GM19099 (cell line): Measurements from ENCODE around the gene PNN.

ENCODE experiments used
- POLR2A ChIP-seq: IDR thresholded peaks from 3 replicates; pipeline ENCODE4 v1.6.1; 2011; ENCODE audit warnings: low read depth; ENCODE audit not compliant: insufficient read length; ENCODE audit errors: extremely low read depth

The PNN gene

DNA sequence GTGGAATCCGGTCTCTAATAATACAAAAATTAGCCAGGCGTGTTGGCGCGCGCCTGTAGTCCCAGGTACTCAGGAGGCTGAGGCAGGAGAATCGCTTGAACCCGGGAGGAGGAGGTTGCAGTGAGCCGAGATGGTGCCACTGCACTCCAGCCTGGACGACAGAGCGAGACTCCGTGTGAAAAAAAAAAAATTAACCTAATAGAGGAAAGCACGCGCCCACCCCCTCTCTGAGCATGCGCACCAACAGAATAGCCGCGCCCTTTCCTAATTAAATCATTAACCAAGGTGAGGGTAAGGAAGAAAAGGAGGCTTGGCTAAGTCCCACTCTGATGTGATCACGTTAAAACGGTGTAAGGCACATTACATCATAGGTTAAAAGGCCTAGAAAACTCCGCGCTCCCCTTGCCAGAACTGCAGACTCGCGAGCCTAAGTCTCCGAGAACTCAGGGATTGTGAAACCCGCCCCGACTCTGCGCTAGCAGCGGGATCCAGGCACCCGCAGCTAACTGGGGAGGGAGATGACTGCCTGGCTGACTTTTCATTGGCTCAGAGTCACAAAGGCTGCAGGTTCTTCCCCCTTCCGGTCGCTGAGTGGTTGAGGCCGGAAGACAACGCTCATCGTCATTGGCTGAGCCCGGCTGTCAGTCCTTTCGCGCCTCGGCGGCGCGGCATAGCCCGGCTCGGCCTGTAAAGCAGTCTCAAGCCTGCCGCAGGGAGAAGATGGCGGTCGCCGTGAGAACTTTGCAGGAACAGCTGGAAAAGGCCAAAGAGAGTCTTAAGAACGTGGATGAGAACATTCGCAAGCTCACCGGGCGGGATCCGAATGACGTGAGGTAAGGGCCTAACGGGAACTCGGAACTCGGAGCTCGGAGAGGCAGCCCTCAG, at the start of gene PNN:
TSS of gene PNN (plus strand) at position 695 of the 885 bp plus-strand sequence. CDS start at position 721, 26 bp downstream.
- TF ChIP-seq POLR2A, result peak; percentile 94

DNA sequence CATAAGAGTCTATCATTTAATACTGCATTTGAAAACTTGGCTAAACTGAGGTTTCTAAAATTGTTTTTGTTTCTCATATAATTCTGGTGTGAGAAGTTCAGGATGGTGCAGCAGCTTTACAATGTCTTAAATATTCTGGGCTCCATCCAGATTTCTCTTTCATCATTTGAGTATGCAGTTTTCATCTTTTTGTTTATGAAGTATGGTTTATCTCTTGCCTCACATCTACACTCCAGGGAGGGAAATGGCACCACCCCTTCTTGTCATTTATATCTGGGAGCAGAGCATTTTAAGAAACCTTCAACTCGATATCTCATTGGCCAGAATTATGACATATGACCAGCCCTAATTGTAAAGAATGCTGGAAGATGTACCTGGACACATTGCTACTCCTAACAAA, 36.6 kb upstream of the PNN start:
- no peak for TF ChIP-seq POLR2A

DNA sequence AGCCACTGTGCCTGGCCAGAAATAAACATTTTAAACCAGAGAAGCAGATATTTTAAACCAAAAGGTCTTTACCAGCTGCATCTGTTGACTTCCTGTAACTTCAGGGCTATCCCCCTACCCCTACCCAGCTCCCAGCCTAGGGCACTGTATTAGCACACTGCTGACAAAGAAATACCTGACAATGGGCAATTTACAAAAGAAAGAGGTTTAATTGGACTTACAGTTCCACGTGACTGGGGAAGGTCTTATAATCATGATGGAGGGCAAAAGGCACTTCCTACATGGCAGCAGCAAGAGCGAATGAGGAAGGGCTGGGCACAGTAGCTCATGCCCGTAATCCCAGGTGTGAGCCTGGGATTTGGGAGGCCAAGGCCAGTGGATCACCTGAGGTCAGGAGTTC, 34.9 kb upstream of the PNN start:
- TF ChIP-seq POLR2A, result no peak

DNA sequence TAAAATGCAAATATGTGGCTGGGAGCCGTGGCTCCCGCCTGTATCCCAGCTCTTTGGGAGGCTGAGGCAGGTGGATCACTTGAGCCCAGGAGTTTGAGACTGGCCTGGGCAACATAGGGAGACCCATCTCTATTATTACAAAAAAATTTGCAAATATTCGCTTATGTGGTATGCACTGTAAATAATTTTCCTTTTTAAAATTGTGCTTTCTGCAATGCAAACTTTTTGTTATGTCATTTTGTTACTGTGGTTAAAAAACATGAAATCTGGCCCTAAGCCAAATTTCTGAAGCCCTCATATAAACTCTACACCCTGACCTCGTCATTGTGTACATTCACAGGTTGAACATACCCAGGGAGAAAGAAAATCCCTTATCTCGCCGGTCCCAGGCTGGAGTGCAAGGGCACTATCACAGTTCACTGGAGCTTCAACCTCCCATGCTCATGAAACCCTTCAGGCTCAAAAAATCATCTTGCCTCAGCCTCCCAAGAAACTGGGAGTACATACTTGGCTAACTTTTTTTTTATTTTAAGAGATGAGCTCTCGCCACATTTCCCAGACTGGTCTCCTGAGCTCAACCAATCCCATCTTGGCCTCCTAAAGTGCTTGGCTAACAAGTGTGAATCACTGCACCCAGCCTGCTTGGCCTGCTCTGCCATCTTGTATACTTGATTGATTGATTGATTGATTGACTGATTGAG, 29.6 kb upstream of the PNN start:
- TF ChIP-seq POLR2A, result no peak

DNA sequence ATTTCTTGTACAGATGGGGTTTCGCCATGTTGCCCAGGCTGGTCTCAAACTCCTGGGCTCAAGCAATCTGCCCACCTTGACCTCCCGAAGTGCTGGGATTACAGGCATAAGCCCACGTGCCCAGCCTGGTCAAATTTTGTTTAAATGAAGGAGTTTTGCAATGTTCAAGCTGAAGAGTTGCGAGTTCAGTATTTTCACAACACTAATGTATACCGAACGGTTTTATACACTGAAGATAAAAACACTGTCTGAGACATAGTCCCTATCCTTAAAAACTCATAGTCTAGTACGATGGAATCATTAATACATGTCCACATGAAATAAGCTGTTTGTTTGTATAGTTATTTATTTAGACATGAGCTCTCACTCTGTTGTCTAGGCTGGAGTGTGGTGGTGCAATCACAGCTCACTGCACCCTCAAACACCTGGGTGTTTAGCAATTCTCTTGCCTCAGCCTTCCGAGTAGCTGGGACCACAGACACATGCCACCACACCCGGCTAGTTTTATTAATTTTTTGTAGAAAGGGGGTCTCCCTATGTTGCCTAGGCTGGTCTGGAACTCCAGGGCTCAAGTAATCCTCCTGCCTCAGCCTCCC, 20.4 kb upstream of the PNN start:
- TF ChIP-seq POLR2A, result no peak

DNA sequence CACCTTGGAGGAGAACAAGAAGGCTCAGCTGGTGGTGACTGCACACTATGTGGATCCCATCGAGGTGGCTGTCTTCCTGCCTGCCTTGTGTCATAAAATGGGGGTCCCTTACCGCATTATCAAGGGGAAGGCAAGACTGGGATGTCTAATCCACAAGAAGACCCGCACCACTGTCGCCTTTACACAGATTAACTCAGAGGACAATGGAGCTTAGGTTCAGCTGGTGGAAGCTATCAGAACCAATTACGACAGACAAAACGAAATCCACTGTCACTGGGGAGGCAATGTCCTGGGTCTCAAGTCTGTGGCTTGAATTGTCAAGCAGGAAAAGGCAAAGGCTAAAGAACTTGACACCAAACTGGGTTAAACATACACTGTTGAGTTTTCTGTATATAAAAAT, 17.6 kb upstream of the PNN start:
- no peak for TF ChIP-seq POLR2A

DNA sequence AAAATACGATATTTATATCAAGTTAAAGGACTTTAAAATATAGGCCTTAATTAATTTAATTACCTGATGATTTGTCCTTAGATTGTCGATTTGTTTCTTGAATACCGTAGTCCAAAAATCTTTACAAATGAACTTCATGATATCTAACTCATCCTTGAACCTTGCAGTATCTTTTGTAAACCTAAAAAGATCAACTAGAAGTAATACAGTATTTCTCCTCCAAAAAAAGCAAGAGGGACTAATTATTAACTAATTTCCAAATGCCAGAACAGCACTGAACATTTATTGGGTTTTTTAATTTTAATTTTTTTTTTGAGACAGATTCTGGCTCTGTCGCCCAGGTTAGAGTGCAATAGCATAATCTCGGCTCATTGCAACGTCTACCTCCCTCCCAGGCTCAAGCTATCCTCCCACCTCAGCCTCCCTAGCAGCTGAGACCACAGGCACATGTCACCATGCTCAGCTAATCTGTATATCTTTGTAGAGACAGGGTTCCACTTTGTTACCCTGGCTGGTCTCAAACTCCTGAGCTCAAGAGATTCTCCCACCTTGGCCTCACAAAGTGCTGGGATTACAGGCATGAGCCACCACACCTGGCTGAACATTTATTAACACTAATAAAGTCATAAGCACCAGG, 16.7 kb upstream of the PNN start:
- no peak for TF ChIP-seq POLR2A

DNA sequence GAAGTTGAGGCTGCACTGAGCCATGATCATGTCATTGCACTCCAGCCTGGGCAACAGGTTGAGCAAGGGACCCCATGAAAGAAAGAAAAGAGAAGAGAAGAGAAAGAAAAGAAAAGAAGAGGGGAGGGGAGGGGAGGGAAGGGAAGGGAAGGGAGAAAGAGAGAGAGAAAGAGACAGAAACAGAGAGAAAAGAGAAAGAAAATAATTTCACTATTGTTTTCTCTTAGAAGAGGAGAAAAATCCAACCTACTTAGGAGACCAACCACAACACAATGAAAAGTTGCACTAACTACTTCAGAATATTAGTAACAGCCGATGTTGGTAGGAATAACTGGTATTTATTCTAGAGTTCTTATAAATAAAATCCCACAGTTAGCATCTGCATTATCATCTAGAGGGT, 14.6 kb upstream of the PNN start:
- no peak for TF ChIP-seq POLR2A

DNA sequence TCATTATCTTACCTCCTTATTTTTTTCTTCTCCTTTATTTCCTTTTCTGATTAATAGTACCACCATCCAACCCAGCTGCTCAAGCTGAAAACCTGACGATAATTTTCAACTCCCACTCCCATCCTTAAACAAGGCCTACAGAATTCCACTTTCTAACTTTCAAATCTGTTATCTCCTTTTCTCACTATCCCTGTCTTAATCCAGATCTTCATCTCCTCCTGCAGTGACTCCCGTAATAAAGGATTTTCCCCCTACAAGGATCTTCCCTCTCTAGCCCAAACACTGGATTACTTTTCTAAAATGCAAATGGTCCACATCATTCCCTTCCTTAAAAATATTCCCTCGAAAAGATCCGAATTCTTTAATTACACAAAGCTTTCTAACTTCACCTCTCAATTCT, 6.5 kb upstream of the PNN start:
- TF ChIP-seq POLR2A, result no peak

DNA sequence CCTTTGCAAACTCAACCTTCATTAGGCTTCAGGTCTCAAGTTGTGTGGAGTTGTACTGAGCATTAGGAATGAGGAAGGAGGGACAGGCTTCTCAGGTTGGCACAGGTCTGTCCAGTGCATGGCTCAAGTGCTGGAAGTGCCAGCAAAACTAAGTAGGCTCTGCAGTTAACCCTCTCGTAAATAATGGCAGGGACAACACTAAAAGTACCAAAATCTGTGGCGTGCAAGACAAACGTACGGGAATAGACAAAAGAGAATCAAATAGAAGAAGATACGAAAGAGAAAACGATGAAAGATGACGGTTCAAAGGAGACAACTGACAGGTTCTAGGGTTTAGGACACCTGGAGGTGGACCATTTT, 5.5 kb upstream of the PNN start:
- no peak for TF ChIP-seq POLR2A

DNA sequence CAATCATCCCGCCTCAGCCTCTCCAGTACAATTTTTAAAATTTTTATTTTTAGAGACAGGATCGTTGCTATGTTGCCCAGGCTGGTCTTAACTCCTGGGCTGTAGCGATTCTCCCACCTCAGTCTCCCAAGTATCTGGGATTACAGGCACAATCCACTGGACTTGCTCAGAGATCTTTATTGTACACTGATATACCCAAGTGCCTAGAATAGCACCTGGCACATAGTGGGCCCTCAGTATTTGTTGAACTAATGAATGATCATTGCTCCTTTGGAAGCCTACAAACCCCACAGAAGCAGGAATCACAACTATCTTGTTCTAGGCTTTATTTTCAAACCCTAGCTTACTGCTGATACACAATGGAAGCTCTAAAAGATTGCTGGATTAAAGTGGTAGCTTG, 1.9 kb upstream of the PNN start:
- no peak for TF ChIP-seq POLR2A

DNA sequence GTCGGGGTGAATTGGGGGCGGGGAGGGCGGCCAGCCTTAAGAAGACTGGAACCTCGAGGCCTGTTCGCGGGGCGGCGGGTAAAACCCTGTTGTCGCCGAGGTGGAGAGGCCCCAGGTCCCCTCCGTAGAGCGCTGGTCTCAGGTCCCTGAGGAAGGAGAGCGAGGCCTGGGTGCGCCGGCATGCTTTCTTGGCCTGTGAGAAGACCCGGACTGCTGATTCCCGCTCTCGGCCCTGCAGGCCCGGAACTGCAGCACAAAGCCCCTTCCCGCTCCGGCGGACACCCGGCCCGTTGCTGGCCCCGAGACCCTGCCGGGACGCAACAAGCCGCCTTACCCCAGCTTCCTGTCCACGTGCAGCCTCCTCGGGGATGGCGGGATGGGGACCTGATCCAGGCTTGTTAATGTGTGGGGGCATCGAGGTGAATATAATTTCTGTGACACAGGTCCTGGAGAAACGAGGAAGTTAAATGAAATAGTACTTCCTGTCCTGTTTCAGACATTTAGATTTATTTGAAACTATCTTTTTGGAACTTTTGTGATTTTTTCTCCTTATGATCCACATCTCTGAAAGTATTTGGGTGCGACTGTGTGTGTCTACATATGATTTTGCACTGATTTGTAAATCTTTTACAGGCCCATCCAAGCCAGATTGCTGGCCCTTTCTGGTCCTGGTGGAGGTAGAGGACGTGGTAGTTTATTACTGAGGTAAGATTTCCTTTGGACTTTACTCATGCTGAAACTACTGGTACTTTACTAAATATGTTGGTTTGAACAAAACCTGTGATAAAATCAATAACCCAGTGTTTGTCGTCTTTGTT, 600 bp downstream of the PNN start:
- TF ChIP-seq POLR2A, result no peak

DNA sequence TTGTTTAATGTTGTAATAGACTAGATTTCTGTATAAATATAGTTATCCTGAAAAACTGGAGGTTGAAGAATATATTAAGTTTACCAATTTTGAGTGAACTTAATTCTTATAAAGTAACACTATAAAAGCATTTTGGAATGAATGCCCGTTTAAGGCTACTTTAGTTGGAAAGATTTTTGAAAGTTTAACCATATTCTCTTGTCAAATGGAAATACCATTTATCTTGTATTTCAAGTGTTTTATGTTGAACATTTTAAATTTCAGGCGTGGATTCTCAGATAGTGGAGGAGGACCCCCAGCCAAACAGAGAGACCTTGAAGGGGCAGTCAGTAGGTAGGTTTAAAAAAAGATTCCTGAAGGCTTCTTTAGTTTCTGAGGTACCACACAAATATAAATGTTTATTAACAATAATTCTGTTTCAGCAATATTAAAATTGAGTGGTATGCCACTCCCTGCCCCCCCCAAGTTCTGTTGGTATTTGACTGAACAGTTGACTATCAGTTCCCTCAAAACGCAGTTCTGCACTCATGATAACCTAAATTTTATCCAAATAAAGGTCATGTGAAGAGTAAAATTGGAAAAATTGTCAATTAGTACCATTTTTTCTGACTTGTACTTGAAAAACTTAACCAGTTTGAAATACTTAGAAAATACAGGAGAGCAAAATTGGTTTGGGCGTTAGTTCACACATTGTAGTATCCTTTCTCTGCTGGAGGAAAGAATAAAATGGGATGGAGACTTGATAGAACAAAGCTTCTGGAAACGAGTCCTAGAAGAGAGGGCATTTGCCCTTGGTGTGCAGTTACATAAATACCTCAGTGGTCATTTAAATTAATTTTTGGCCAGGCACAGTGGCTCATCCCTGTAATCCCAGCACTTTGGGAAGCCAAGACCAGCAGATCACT, 1.5 kb downstream of the PNN start:
- no peak for TF ChIP-seq POLR2A

DNA sequence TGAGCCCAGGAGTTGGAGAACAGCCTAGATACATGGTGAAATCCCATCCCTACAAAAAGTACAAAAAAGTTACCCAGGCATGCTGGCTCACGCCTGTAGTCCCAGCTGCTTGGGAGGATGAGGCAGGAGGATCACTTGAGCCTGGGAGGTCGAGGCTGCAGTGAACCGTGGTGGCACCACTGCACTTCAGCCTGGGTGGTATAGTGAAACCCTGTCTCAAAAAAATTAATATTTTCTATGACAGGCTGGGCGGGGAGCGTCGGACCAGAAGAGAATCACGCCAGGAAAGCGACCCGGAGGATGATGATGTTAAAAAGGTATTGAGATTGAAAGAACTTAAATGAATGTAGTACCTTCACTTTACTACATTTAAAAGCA, 2.1 kb downstream of the PNN start:
- no peak for TF ChIP-seq POLR2A

DNA sequence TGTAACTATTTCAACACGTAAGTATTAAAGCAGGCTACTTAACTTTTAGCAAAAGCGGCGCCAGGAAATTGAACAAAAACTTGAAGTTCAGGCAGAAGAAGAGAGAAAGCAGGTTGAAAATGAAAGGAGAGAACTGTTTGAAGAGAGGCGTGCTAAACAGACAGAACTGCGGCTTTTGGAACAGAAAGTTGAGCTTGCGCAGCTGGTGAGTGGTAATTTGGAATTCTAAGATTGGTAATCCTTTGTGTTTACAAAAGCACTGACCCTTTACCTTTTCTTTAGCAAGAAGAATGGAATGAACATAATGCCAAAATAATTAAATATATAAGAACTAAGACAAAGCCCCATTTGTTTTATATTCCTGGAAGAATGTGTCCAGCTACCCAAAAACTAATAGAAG, 4.0 kb downstream of the PNN start:
- no peak for TF ChIP-seq POLR2A
